Lower lobe of right lung (tissue), 2 donors: ENCODE results near the gene H19. TPM values are rescaled to one million over a fixed set of nuclear protein-coding genes. Genes with fewer than 3 reads are reported as not detected.

Experiments
- ATAC-seq, 2 donors: fragments of 200-7000 bp; cut with Tn5 transposase; one replicate each; pipeline ENCODE4 v1.9.1; 2020 to 2022; ENCODE audit warnings: mild to moderate bottlenecking in 2 of 2, moderate library complexity in 2 of 2
- DNase-seq: peaks from one replicate; pipeline ENCODE4 v3.0.0-alpha.2; 2020
- H3K27ac ChIP-seq: fragments of 200-600 bp; one replicate; pipeline ENCODE4 v1.8.0; 2022
- H3K27me3 ChIP-seq: fragments of 200-600 bp; one replicate; pipeline ENCODE4 v1.8.0; 2022; ENCODE audit warnings: low read depth
- H3K36me3 ChIP-seq: fragments of 200-600 bp; one replicate; pipeline ENCODE4 v1.8.0; 2022; ENCODE audit warnings: mild to moderate bottlenecking
- H3K4me1 ChIP-seq: fragments of 200-600 bp; one replicate; pipeline ENCODE4 v1.8.0; 2022
- H3K4me3 ChIP-seq: fragments of 200-600 bp; one replicate; pipeline ENCODE4 v1.8.0; 2022; ENCODE audit warnings: mild to moderate bottlenecking
- H3K9me3 ChIP-seq: fragments of 200-600 bp; one replicate; pipeline ENCODE4 v1.8.0; 2022
- CTCF ChIP-seq: fragments of 200-600 bp; IDR thresholded peaks from one replicate; pipeline ENCODE4 v1.8.0; 2022; ENCODE audit warnings: antibody characterized with exemption, mild to moderate bottlenecking
- intact Hi-C: fragments of 100-400 bp; cut with DNase I; formaldehyde crosslinking; loops from one replicate; pipeline ENCODE4 v1.11.0; 2022
- total RNA-seq: library from RNA; stranded (reverse); fragmentation: NEBNext Ultra II Directional; extraction: Animal tissue kit (Norgen Biotek cat#: 25700); gene quantifications from one replicate; pipeline ENCODE4 v1.2.1, GENCODE V29; 2021
- donor health status: DM: no; HTN: yes; CAD: no; lungs with severe emphysema.

H19 gene
- total RNA-seq, 1 donor from 2014 or later, result 87.6 TPM

GRCh38 chr11:2035382-2035781 is 37.7 kb upstream of the H19 start:
- no peaks in the 10 kb centered on the region for H3K36me3 ChIP-seq
- no peaks in the 10 kb centered on the region for H3K27me3 ChIP-seq
- no peak for TF ChIP-seq CTCF
- no peaks in the 10 kb centered on the region for H3K4me1 ChIP-seq
- no peak overlapping the region for H3K27ac ChIP-seq
- intact Hi-C loops, result no loop called here
- H3K9me3 ChIP-seq, result no peaks in the 10 kb centered on the region
- H3K4me3 ChIP-seq, result no peak overlapping the region
- ATAC-seq (no peak), DNase-seq (no peak)

GRCh38 chr11:2031058-2031457 is 33.4 kb upstream of the H19 start:
- ATAC-seq, result no peak
- no peaks in the 10 kb centered on the region for H3K36me3 ChIP-seq
- intact Hi-C loops, result no loop called here
- no peak for DNase-seq
- H3K4me3 ChIP-seq, result no peak overlapping the region
- H3K4me1 ChIP-seq, result no peaks in the 10 kb centered on the region
- H3K27ac ChIP-seq, result no peak overlapping the region
- TF ChIP-seq CTCF, result no peak
- H3K27me3 ChIP-seq, result no peaks in the 10 kb centered on the region
- H3K9me3 ChIP-seq, result no peaks in the 10 kb centered on the region

- no peaks in the 10 kb centered on the region for H3K9me3 ChIP-seq
- no peak overlapping the region for H3K27ac ChIP-seq
- intact Hi-C loops, result no loop called here
- no peak for TF ChIP-seq CTCF
- no peaks in the 10 kb centered on the region for H3K36me3 ChIP-seq
- H3K4me3 ChIP-seq, result no peak overlapping the region
- DNase-seq (no peak), ATAC-seq (no peak)
- H3K27me3 ChIP-seq, result no peaks in the 10 kb centered on the region
- H3K4me1 ChIP-seq, result no peaks in the 10 kb centered on the region
Observed at GRCh38 chr11:2027708-2028107, 30.1 kb upstream of the H19 start.

- no peak overlapping the region for H3K4me3 ChIP-seq
- DNase-seq (no peak), ATAC-seq (no peak)
- TF ChIP-seq CTCF, result no peak
- no peaks in the 10 kb centered on the region for H3K4me1 ChIP-seq
- no peaks in the 10 kb centered on the region for H3K36me3 ChIP-seq
- no peaks in the 10 kb centered on the region for H3K9me3 ChIP-seq
- no peak overlapping the region for H3K27ac ChIP-seq
- H3K27me3 ChIP-seq, result no peaks in the 10 kb centered on the region
- intact Hi-C loops, result no loop called here
Observed at GRCh38 chr11:2015025-2015424, 17.4 kb upstream of the H19 start.

- TF ChIP-seq CTCF, result no peak
- intact Hi-C loops, result no loop called here
- H3K4me3 ChIP-seq, result no peak overlapping the region
- H3K27me3 ChIP-seq, result no peaks in the 10 kb centered on the region
- no peaks in the 10 kb centered on the region for H3K36me3 ChIP-seq
- DNase-seq (no peak), ATAC-seq (no peak)
- H3K9me3 ChIP-seq, result no peaks in the 10 kb centered on the region
- H3K4me1 ChIP-seq, result no peaks in the 10 kb centered on the region
- no peak overlapping the region for H3K27ac ChIP-seq
Observed at GRCh38 chr11:2012440-2012839, 14.8 kb upstream of the H19 start.

GRCh38 chr11:2004466-2004865 is 6.8 kb upstream of the H19 start:
- Histone ChIP-seq H3K27me3 (no peaks in the 10 kb centered on the region), H3K27ac (no peak overlapping the region), H3K36me3 (no peaks in the 10 kb centered on the region), H3K4me1 (no peaks in the 10 kb centered on the region), H3K4me3 (no peak overlapping the region), H3K9me3 (no peaks in the 10 kb centered on the region)
- TF ChIP-seq CTCF, result no peak
- intact Hi-C loops, result no loop called here
- ATAC-seq, result no peak
- no peak for DNase-seq
